Erythroblast (primary cell): Measurements from ENCODE around the gene MAEA.
"Not testable (repeated sequence)": the region's sequence is repeated elsewhere in the genome, so short reads cannot be mapped to it uniquely, and the experiment has no call there.

ENCODE experiments used
- DNase-seq, 2 experiments: peaks; one replicate each; lab custom pipeline; 2025; lab: John Stamatoyannopoulos, UW
- GATA1 ChIP-seq: IDR thresholded peaks from 2 replicates; pipeline ENCODE4 v1.6.1; 2011; ENCODE audit warnings: low read depth, mild to moderate bottlenecking, control low read depth, low read length, moderate library complexity
- POLR2A ChIP-seq: IDR thresholded peaks from 2 replicates; pipeline ENCODE4 v1.6.1; 2011; ENCODE audit warnings: mild to moderate bottlenecking, low read length

MAEA gene

DNA sequence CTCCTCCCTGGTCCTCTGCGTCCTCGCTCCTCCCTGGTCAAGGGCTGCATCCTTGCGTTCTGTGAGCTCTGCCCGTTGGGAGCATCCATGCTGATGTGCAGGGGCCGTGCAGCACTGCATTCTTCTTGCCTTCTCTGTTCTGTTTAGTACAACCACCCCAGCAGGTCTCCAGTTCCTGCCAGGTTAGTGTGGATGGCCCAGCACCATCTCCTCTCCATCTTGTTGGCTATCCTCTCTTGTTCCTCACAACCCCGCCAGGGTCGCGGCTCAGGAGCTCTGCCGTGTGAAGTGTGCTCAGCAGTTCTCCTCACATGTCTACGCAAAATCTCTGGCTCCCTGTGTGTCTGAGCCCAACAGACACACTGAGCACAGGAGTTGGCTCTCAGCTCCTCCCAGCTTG is 10.4 kb upstream of the MAEA start:
- TF ChIP-seq POLR2A (no peak), GATA1 (no peak)
- no peak for DNase-seq

- TF ChIP-seq GATA1, result no peak
- TF ChIP-seq POLR2A, result no peak
- DNase-seq, result no peak
Observed at GRCh38 chr4:1283711-1284110, 6.0 kb upstream of the MAEA start.

DNA sequence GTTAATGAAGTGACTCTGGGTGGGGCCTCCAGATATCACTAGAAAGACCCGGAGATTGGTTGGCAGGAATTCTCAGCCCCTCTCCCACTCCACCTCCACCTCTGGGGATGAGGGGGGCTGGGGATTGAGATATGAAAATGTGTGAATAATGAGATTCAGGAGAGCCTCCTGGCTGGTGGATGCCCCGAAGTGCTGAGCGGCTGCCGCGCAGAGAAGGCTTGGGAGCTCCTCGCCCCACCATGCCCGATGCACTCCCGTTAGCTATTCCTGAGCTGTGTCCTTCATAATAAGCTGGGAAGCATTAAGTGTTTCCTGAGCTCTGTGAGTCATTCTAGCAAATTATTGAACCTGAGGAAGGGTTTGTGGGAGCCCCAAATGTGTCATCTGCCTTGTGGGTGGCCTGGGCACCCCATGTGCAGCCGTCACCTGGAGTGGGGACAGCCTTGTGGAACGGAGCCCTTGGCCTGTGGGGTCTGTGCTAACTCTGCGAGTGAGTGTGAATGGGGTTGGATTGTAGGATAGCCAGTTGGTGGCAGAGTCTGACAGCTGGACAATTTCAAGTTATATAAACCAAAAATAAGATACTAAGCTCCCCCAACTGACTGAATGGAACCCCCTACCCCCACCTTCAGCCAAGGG is 4.4 kb upstream of the MAEA start:
- DNase-seq, result no peak
- no peak for TF ChIP-seq GATA1
- no peak for TF ChIP-seq POLR2A

DNA sequence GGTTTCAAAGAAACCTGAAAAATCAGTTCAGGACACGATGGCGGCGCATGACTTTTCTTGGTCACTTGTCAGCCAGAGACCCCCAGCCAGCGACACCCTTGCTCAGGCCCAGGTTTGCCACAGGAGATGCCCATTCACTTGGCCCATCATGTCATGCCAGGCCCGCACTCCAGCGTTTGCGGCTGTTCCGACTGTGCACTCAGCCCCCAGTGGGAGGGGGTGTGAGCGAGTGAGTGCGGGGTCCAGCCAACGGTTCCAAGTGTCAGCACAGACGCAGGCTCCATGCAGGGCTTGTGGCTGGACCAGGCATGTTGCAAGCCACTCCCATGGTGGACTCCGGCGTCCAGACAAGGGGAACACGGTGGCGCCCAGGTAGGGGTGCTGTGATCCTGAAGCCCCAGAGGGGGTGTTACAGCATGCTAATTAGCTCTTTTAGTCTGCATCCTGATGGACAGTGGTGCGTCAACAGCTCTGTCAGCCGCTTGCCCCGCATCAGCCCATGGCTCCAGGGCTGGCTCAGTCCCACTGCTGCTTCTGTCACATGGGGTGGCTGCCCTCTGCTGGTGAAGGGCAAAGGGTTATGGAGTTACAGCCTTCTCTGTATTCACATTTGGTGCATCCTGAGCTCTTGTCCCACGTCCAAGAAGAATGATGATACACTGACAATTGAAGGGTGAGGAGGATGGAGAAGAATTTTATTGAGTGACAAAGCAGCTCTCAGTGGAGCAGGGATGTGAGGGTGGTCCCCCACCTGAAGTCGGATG is 3.7 kb upstream of the MAEA start:
- peak; percentile 43 to 53 for DNase-seq

DNA sequence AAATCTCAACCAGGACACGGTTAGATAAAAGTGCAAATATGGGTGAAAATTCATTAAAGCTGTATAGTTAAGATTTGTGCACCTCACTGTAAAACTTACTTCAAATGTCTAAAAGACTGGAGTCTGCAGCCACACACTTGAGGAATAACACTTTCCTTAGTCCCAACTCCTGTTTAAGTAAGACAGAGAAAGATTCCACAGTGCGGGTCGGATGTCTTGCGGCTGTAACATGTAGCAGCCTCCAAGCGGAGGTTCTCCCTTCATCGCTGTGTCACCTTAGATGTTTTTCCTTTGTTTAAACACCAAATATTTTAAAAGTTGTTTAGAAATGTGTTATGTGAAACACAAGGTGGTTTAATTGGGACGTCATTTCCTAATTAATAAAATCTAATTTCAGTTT is 905 bp upstream of the MAEA start:
- no peak for TF ChIP-seq POLR2A
- TF ChIP-seq GATA1, result no peak
- no peak for DNase-seq

More for the DNA sequence above, 3.7 kb upstream of the MAEA start:
- TF ChIP-seq GATA1 (no peak), POLR2A (no peak)

DNA sequence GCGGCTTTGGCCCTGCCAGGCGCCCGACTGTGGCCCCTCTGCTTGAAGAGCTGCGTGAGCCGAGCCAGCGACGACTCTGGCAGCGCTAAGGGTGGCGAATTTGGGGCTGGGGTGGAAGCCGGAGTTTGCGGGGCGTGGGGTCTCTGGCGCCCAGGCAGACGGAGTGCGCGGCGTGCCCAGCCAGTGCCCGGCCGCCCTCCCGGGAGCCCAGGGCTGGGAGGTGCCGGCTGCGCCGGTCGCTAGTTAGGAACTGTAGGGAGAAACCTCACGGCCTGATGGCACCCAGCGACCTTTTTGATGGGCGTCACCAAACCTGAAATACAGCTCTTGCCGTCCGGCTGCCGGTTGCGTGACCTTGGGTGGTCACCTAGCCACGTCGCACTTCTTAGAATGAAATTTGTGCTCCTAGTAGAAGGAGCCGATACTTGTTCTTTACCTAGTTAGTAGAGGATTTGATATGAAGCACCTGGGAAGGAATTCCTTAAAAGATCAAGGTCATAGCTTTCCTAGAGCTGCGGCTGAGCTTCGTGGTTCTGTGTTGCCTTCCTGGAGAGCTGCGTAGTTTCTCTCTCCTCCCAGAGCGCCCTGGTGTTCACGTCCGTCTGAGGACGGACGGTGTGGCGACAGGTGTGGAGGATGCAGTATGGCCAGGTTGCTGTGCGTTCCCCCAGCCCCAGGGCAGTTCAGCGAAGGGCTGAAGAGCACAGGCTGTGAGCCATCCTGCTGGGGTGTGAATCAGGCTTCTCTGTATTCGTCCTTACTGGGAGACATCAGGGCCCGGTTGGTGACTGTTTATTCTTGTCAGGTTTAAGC is 680 bp downstream of the MAEA start:
- DNase-seq, result peak; percentile 71 to 75
- TF ChIP-seq POLR2A (no peak), GATA1 (no peak)

GRCh38 chr4:1291091-1291490 is 1.4 kb downstream of the MAEA start:
- TF ChIP-seq POLR2A (no peak), GATA1 (no peak)
- no peak for DNase-seq

- TF ChIP-seq GATA1, result no peak
- TF ChIP-seq POLR2A, result no peak
- no peak for DNase-seq
Observed at GRCh38 chr4:1291996-1292702, 2.5 kb downstream of the MAEA start.

- DNase-seq, result not testable (repeated sequence)
Observed at GRCh38 chr4:1292703-1293011, 3.0 kb downstream of the MAEA start.

- no peak for DNase-seq
- TF ChIP-seq POLR2A, result no peak
- TF ChIP-seq GATA1, result no peak
Observed at GRCh38 chr4:1293531-1293941, 3.8 kb downstream of the MAEA start.

DNA sequence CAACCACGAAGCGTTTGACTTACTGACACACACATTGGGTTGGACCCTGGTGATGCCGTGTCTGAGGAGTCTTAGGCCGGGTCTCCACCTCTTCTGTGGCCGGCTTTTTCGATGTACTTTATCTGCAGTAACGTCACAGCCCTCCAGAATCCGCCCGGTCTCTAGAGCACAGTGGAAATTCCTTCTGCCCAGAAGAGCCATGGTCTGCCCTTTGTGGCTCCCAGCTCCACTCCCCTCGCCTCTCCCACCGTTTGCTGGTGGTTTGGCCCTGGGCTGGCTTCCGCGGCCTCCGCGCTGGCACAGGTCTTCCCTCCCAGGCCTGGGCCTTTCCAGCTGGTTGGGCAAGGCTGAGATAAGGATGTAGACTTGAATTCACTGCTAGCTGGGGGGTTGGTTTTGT is 4.3 kb downstream of the MAEA start:
- peak; percentile 61 to 76 for DNase-seq
- TF ChIP-seq GATA1, result no peak
- TF ChIP-seq POLR2A, result no peak

DNA sequence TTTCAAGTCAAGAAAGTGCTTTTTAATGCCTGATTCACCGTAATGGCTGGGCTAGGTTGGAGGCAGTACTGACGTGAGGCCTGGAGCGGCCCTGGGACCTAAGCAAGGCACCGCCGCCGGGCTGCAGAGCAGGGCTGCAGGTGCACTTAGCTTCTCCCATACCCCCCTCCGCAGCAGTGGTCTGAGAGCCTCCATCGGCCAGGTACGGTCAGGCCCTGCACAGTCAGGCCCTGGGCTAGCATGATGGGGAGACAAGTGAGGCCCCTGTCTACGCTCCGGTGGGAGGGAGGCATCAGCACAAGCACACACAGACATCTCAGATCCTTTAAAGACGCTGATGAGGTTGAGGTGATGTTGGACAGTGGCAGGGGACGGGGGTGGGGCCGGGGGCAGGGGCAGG is 4.7 kb downstream of the MAEA start:
- no peak for DNase-seq
- TF ChIP-seq GATA1 (no peak), POLR2A (no peak)

GRCh38 chr4:1294891-1295290 is 5.2 kb downstream of the MAEA start:
- TF ChIP-seq POLR2A (no peak), GATA1 (no peak)
- DNase-seq, result peak in 1 of 2 experiments; percentile 49
